CD14-positive monocyte (primary cell): Measurements from ENCODE around the gene FGF14. TPM values are rescaled to one million over a fixed set of nuclear protein-coding genes. Genes with fewer than 3 reads are reported as not detected.
"Not testable (repeated sequence)": the region's sequence is repeated elsewhere in the genome, so short reads cannot be mapped to it uniquely, and the experiment has no call there.

Experiments
- DNase-seq, 3 donors: peaks; one replicate each; pipeline ENCODE4 v3.0.0-alpha.2; 2011 to 2022
- H2AFZ ChIP-seq: 2 replicates; pipeline ENCODE4 v1.6.0; 2012; ENCODE audit warnings: mild to moderate bottlenecking, low read depth, low read length, inconsistent platforms; ENCODE audit not compliant: insufficient read depth, poor library complexity, severe bottlenecking
- H3K27ac ChIP-seq, 2 donors: 1 replicate in 1 of 2; 2 replicates in 1 of 2; pipeline ENCODE4 v1.5.1; 2012 to 2013; ENCODE audit warnings: low read length in 2 of 2, control low read depth in 1 of 2, inconsistent platforms in 1 of 2, low read depth in 1 of 2, mild to moderate bottlenecking in 1 of 2
- H3K27me3 ChIP-seq, 2 donors: one replicate each; pipeline versions ENCODE4 v1.6.0 to v1.6.1; 2011 to 2013; ENCODE audit warnings: low read length in 2 of 2; ENCODE audit not compliant: control insufficient read depth in 2 of 2, insufficient read depth in 2 of 2
- H3K36me3 ChIP-seq, 2 donors: replicated peaks in 1 of 2; 1 replicate in 1 of 2; 2 replicates in 1 of 2; pipeline versions ENCODE4 v1.5.1 to v1.6.1; 2012 to 2013; ENCODE audit warnings: low read length in 2 of 2, control low read depth in 1 of 2, inconsistent platforms in 1 of 2, mild to moderate bottlenecking in 1 of 2; ENCODE audit not compliant: insufficient read depth in 2 of 2, control insufficient read depth in 1 of 2
- H3K4me1 ChIP-seq, 2 donors: 1 replicate in 1 of 2; 2 replicates in 1 of 2; pipeline versions ENCODE4 v1.5.1 to v1.6.1; 2012 to 2013; ENCODE audit warnings: low read length in 2 of 2, control low read depth in 1 of 2, inconsistent platforms in 1 of 2, mild to moderate bottlenecking in 1 of 2, moderate library complexity in 1 of 2; ENCODE audit not compliant: insufficient read depth in 2 of 2, control insufficient read depth in 1 of 2
- H3K4me2 ChIP-seq: replicated peaks from 2 replicates; pipeline ENCODE3; 2012; ENCODE audit warnings: low read length, moderate library complexity, mild to moderate bottlenecking; ENCODE audit not compliant: poor library complexity, severe bottlenecking; ENCODE audit errors: extremely low read depth
- H3K4me3 ChIP-seq, 3 experiments: fragments of 200-600 bp in 1 of 3; sonication (generic) in 1 of 3; replicated peaks in 1 of 3; 1 replicate in 2 of 3; 2 replicates in 1 of 3; pipeline ENCODE4 v1.5.1; 2011 to 2013; ENCODE audit warnings: low read length in 3 of 3, mild to moderate bottlenecking in 3 of 3, control low read depth in 2 of 3, low read depth in 2 of 3, inconsistent platforms in 1 of 3, moderate library complexity in 1 of 3
- H3K79me2 ChIP-seq: 2 replicates; pipeline ENCODE4 v1.6.0; 2012; ENCODE audit warnings: mild to moderate bottlenecking, control low read depth, inconsistent platforms, low read length, moderate library complexity; ENCODE audit not compliant: insufficient read depth
- H3K9ac ChIP-seq: 2 replicates; pipeline ENCODE4 v1.6.0; 2017; ENCODE audit warnings: low read length, mild to moderate bottlenecking; ENCODE audit not compliant: insufficient read depth, poor library complexity, severe bottlenecking
- H3K9me3 ChIP-seq, 2 donors: replicated peaks in 1 of 2; 1 replicate in 1 of 2; 2 replicates in 1 of 2; pipeline versions ENCODE4 v1.5.1 to v1.6.1; 2012 to 2013; ENCODE audit warnings: low read length in 2 of 2, control low read depth in 1 of 2; ENCODE audit not compliant: control insufficient read depth in 1 of 2, insufficient read depth in 1 of 2
- H4K20me1 ChIP-seq: 2 replicates; pipeline ENCODE4 v1.6.0; 2012; ENCODE audit warnings: mild to moderate bottlenecking, low read length, control low read depth, moderate library complexity; ENCODE audit not compliant: insufficient read depth
- H3K27ac Mint-ChIP-seq, 7 donors: one replicate each; pipeline ENCODE4 v1.8.0; 2020; ENCODE audit warnings: mild to moderate bottlenecking in 7 of 7, mixed read lengths in 7 of 7, moderate library complexity in 6 of 7, inconsistent platforms in 2 of 7
- H3K27me3 Mint-ChIP-seq, 3 donors: one replicate each; pipeline ENCODE4 v1.8.0; 2021 to 2022; ENCODE audit warnings: low read depth in 3 of 3, mild to moderate bottlenecking in 3 of 3, mixed read lengths in 3 of 3, moderate library complexity in 3 of 3, inconsistent platforms in 1 of 3
- H3K36me3 Mint-ChIP-seq, 2 donors: one replicate each; pipeline ENCODE4 v1.8.0; 2020; ENCODE audit warnings: mixed read lengths in 2 of 2, inconsistent platforms in 1 of 2, mild to moderate bottlenecking in 1 of 2
- H3K4me1 Mint-ChIP-seq: one replicate; pipeline ENCODE4 v1.8.0; 2020; ENCODE audit warnings: mild to moderate bottlenecking, mixed read lengths
- H3K4me3 Mint-ChIP-seq, 2 donors: one replicate each; pipeline ENCODE4 v1.8.0; 2020; ENCODE audit warnings: mild to moderate bottlenecking in 2 of 2, mixed read lengths in 2 of 2, moderate library complexity in 1 of 2
- H3K9me3 Mint-ChIP-seq, 7 donors: one replicate each; pipeline ENCODE4 v1.8.0; 2020 to 2022; ENCODE audit warnings: mixed read lengths in 7 of 7, mild to moderate bottlenecking in 6 of 7, moderate library complexity in 6 of 7, inconsistent platforms in 2 of 7
- WGBS: methylation state at CpG from one replicate; pipeline ENCODE4 v1.1.5; 2013; ENCODE audit warnings: missing lambda C conversion rate; ENCODE audit not compliant: insufficient coverage; 5-methylcytosine and 5-hydroxymethylcytosine counted together
- intact Hi-C, 2 donors: fragments of 100-400 bp; cut with micrococcal nuclease; formaldehyde crosslinking; loops; one replicate each; pipeline versions ENCODE4 v1.15.0 to v1.15.1; 2023
- polyA plus RNA-seq, 3 donors: library from polyadenylated mRNA; depleted of rRNA in 1 of 3; unstranded in 2 of 3; stranded (reverse) in 1 of 3; fragments of 300-500 nt in 2 of 3; fragments of >200 nt in 1 of 3; fragmentation: Illumina TruSeq in 2 of 3; gene quantifications; 1 replicate in 2 of 3; 2 replicates in 1 of 3; pipeline ENCODE4 v1.2.3, GENCODE V29; 2012 to 2021
- TF ChIP-seq, protein P1 (sequence below): fragments of 200-600 bp; IDR thresholded peaks from one replicate; pipeline ENCODE4 v1.8.0; 2022; ENCODE audit warnings: antibody characterized with exemption, mild to moderate bottlenecking

The FGF14 gene
- polyA plus RNA-seq, 3 donors: not detected

DNA sequence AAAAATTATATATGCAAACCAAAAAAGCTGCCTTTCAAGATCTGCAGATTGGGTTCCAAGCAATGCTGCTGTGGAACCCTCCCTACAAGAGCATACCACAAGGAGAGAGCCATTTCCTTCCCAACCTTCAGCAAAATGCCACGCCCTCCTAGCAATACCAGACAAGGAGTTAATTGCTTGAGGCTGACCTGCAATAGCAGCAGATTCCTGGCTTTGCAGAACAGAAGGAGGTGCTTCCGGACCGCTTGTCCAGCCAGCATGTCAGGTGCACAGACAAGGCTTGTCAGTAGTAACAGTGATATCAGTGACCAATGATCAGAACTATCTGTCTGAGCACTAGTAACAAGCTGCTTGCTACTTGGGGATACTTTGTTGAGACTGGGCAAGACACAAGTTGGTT lies 301.6 kb downstream of the FGF14 start:
- Histone ChIP-seq H3K36me3 (no peaks in the 10 kb centered on the region), H4K20me1 (no peaks in the 10 kb centered on the region), H3K27ac (no peak overlapping the region), H3K27me3 (no peaks in the 10 kb centered on the region), H3K4me1 (no peaks in the 10 kb centered on the region), H3K9me3 (no peaks in the 10 kb centered on the region), H2AFZ (no peak overlapping the region), H3K79me2 (no peaks in the 10 kb centered on the region), H3K4me3 (no peak overlapping the region), H3K4me2 (no peak overlapping the region), H3K9ac (no peak overlapping the region)
- intact Hi-C loops: no loop called here
- H3K4me3 Mint-ChIP-seq: no peak overlapping the region
- H3K4me1 Mint-ChIP-seq: no peaks in the 10 kb centered on the region
- 90% methylated on average over 3 of the region's 3 CpGs for WGBS
- H3K36me3 Mint-ChIP-seq: no peaks in the 10 kb centered on the region
- H3K27ac Mint-ChIP-seq: no peak overlapping the region
- no peak for DNase-seq
- H3K9me3 Mint-ChIP-seq: peaks cover 0 to 2% (median 0%) of the 10 kb centered on the region in 7 donors
- no peaks in the 10 kb centered on the region for H3K27me3 Mint-ChIP-seq
- TF ChIP-seq, protein P1, sequence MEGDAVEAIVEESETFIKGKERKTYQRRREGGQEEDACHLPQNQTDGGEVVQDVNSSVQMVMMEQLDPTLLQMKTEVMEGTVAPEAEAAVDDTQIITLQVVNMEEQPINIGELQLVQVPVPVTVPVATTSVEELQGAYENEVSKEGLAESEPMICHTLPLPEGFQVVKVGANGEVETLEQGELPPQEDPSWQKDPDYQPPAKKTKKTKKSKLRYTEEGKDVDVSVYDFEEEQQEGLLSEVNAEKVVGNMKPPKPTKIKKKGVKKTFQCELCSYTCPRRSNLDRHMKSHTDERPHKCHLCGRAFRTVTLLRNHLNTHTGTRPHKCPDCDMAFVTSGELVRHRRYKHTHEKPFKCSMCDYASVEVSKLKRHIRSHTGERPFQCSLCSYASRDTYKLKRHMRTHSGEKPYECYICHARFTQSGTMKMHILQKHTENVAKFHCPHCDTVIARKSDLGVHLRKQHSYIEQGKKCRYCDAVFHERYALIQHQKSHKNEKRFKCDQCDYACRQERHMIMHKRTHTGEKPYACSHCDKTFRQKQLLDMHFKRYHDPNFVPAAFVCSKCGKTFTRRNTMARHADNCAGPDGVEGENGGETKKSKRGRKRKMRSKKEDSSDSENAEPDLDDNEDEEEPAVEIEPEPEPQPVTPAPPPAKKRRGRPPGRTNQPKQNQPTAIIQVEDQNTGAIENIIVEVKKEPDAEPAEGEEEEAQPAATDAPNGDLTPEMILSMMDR: no peak

GRCh38 chr13:102097708-102098107 lies 304.1 kb downstream of the FGF14 start:
- Mint-ChIP-seq H3K36me3 (no peaks in the 10 kb centered on the region), H3K27me3 (no peaks in the 10 kb centered on the region), H3K9me3 (peaks cover 0 to 2% (median 0%) of the 10 kb centered on the region in 7 donors), H3K4me1 (no peaks in the 10 kb centered on the region), H3K4me3 (no peak overlapping the region), H3K27ac (no peak overlapping the region)
- Histone ChIP-seq H3K9me3 (no peaks in the 10 kb centered on the region), H4K20me1 (no peaks in the 10 kb centered on the region), H3K27me3 (no peaks in the 10 kb centered on the region), H3K4me3 (no peak overlapping the region), H3K4me2 (no peak overlapping the region), H3K9ac (no peak overlapping the region), H2AFZ (no peak overlapping the region), H3K79me2 (no peaks in the 10 kb centered on the region), H3K27ac (no peak overlapping the region), H3K36me3 (no peaks in the 10 kb centered on the region), H3K4me1 (no peaks in the 10 kb centered on the region)
- intact Hi-C loops: no loop called here
- WGBS: 27% methylated on average over 4 of the region's 5 CpGs
- TF ChIP-seq, protein P1: no peak
- DNase-seq: no peak

DNA sequence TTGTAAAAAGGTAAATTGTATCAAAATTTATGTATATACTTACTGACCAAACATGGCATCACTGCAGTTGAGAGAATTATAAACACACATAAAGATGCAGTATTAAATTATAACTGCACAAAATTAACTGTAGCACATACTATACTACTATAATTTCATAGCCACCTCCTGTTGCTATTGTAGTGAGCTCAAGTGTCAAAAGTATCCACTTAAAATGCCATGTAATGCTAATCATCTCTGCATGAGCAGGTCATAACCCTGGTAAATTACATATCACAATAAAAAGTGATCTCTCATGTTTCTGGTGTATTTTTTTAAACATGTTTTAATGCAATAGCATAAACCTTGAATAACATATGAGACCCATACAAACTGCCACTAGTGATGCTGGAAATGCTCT lies 308.6 kb downstream of the FGF14 start:
- H4K20me1 ChIP-seq, H3K27me3 Mint-ChIP-seq, H3K4me2 ChIP-seq, H3K36me3 Mint-ChIP-seq, H2AFZ ChIP-seq, H3K4me1 ChIP-seq, H3K9me3 Mint-ChIP-seq, DNase-seq, H3K27me3 ChIP-seq, H3K27ac Mint-ChIP-seq, H3K4me3 Mint-ChIP-seq, intact Hi-C loops, H3K4me3 ChIP-seq, H3K79me2 ChIP-seq, H3K36me3 ChIP-seq, H3K4me1 Mint-ChIP-seq, H3K9ac ChIP-seq, H3K9me3 ChIP-seq, H3K27ac ChIP-seq: not testable (repeated sequence)
